CD4-positive, CD25-positive, alpha-beta regulatory T cell (primary cell): ENCODE results near the gene AIG1. TPM values are rescaled to one million over a fixed set of nuclear protein-coding genes. Genes with fewer than 3 reads are reported as not detected.

Experiments used
- ATAC-seq, 2 donors: fragments of 150-1000 bp; cut with Tn5 transposase; one replicate each; pipeline ENCODE4 v1.10.0; 2021; ENCODE audit warnings: low read depth in 2 of 2, moderate number of reproducible peaks in 2 of 2, moderate library complexity in 1 of 2
- DNase-seq, 3 donors: peaks; one replicate each; pipeline versions ENCODE4 v3.0.0 to v3.0.0-alpha.2; 2012 to 2022; ENCODE audit warnings: mixed read lengths in 1 of 3
- H3K27ac ChIP-seq: one replicate; pipeline ENCODE4 v1.7.0; 2013; ENCODE audit warnings: mild to moderate bottlenecking, low read length; ENCODE audit not compliant: insufficient read depth, poor library complexity, severe bottlenecking
- H3K27me3 ChIP-seq: one replicate; pipeline ENCODE4 v1.7.0; 2013; ENCODE audit warnings: low read length; ENCODE audit not compliant: control insufficient read depth, insufficient read depth
- H3K36me3 ChIP-seq: one replicate; pipeline ENCODE4 v1.7.0; 2013; ENCODE audit warnings: mild to moderate bottlenecking, low read length, moderate library complexity; ENCODE audit not compliant: control insufficient read depth, insufficient read depth
- H3K4me1 ChIP-seq: 2 replicates; pipeline ENCODE4 v1.7.0; 2013; ENCODE audit warnings: mild to moderate bottlenecking, low read length; ENCODE audit not compliant: insufficient read depth, control insufficient read depth, poor library complexity, severe bottlenecking
- H3K4me3 ChIP-seq: one replicate; pipeline ENCODE4 v1.7.0; 2013; ENCODE audit warnings: low read depth, mild to moderate bottlenecking, low read length, moderate library complexity
- H3K9me3 ChIP-seq, 2 experiments: 1 replicate in 1 of 2; 2 replicates in 1 of 2; pipeline ENCODE4 v1.7.0; 2013; ENCODE audit warnings: low read length in 2 of 2, mild to moderate bottlenecking in 1 of 2, moderate library complexity in 1 of 2; ENCODE audit not compliant: control insufficient read depth in 2 of 2
- H3K27ac Mint-ChIP-seq, 3 donors: one replicate each; pipeline ENCODE4 v1.8.0; 2020 to 2022; ENCODE audit warnings: mild to moderate bottlenecking in 3 of 3, mixed read lengths in 3 of 3, moderate library complexity in 2 of 3
- H3K27me3 Mint-ChIP-seq: one replicate; pipeline ENCODE4 v1.8.0; 2022; ENCODE audit warnings: mild to moderate bottlenecking, mixed read lengths
- H3K36me3 Mint-ChIP-seq: one replicate; pipeline ENCODE4 v1.8.0; 2020; ENCODE audit warnings: mixed read lengths
- H3K4me1 Mint-ChIP-seq, 4 donors: one replicate each; pipeline ENCODE4 v1.8.0; 2020 to 2022; ENCODE audit warnings: mixed read lengths in 4 of 4, mild to moderate bottlenecking in 1 of 4
- H3K4me3 Mint-ChIP-seq, 4 donors: one replicate each; pipeline ENCODE4 v1.8.0; 2020 to 2022; ENCODE audit warnings: mild to moderate bottlenecking in 4 of 4, mixed read lengths in 4 of 4, moderate library complexity in 3 of 4
- H3K9me3 Mint-ChIP-seq, 7 donors: one replicate each; pipeline ENCODE4 v1.8.0; 2020 to 2022; ENCODE audit warnings: mixed read lengths in 7 of 7, mild to moderate bottlenecking in 3 of 7, moderate library complexity in 2 of 7
- polyA plus RNA-seq, 4 donors: library from polyadenylated mRNA; unstranded; fragments of 300-500 nt; fragmentation: Illumina TruSeq; gene quantifications; one replicate each; pipeline ENCODE4 v1.2.3, GENCODE V29; 2021
- total RNA-seq: library from RNA; stranded (reverse); gene quantifications from one replicate; pipeline ENCODE4 v1.2.3, GENCODE V29; 2022

AIG1 gene
- total and polyA plus RNA-seq, 5 donors from 2014 or later, result 4.2 to 19.6 (median 13.9) TPM

DNA sequence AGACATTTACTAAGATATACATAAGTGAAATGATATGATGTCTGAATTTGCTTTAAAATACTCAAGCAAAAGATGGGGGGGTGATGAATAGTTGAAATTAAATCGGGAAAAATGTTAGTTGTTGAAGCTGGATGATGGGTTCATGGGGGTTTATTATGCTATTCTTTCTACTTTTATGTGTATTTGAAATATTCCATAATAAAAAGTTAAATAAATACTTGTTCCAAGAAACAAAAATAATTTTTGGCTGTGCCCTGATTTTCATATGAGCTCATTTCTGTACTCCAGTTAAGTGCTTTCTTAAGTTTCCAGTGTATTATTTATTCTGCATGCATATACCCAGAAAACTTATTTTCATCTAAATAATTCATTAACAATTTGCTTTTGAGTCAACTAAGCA is 138.6 kb downstream of the AIG1 start:
- no peak overlapping the region for H3K4me3 Mint-ChIP-seq
- Histone ChIP-seq H3K9me3 (no peaks in the 10 kb centered on the region), H3K4me1 (no peaks in the 10 kb centered on the region), H3K36me3 (no peaks in the 10 kb centered on the region), H3K27me3 (no peaks in the 10 kb centered on the region), H3K27ac (no peak overlapping the region), H3K4me3 (no peak overlapping the region)
- DNase-seq, result no peak
- H3K36me3 Mint-ChIP-seq, result peaks cover 20% of the 10 kb centered on the region
- peak overlapping the region in 1 of 3 donors; percentile 5 for H3K27ac Mint-ChIP-seq
- H3K27me3 Mint-ChIP-seq, result no peaks in the 10 kb centered on the region
- H3K9me3 Mint-ChIP-seq, result peaks cover 0 to 9% (median 0%) of the 10 kb centered on the region in 7 donors
- ATAC-seq, result no peak
- H3K4me1 Mint-ChIP-seq, result no peaks in the 10 kb centered on the region

DNA sequence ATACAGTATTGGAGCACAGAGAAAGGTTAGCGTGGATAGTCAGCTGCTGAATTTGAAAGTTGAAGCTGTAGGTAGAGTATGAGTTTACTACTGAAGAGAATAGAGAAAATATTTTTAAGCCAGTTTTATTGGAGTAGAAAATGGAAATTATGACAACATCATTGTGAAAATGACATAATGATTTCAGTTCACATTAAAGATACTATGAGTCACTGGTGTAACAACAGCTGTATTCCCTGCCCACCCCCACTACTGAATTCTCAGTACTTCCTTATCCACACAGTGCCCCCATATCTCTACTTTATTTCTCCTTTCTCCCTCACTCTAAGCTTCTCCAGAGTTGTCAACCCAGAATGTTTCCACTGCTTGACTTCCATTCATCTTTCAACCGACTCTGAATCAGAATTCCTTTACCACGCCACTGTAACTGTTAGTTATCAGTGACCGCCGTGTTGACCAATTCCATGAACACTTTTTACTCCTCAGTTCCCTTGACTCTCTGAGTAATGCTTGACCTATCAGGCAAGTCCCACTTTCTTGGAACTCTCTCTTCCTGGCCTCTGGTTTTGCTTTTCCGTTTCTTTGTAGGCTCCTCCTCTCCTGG is 139.6 kb downstream of the AIG1 start:
- H3K27ac Mint-ChIP-seq, result no peak overlapping the region

DNA sequence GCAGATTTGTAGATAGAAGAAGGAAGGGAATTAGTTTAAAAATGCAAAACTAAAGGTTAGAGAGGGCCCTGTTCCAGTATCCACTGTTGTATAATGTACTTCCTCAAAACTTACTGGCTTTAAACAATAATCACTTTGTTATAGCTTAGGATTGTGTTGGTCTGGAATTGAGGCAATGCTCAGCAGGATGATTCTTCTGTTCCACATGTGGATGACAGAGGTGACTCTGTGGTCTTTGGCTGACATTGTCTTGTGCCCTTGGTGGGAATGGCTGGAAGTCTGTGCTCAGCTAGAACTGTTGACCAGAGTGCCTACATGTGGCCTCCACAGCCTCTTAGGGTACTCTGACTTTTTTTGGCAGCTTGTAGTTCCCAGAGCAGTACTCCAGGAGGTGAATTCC is 143.4 kb downstream of the AIG1 start:
- peaks cover 0 to 10% (median 0%) of the 10 kb centered on the region in 7 donors for H3K9me3 Mint-ChIP-seq
- peaks cover 10% of the 10 kb centered on the region for H3K36me3 Mint-ChIP-seq
- ATAC-seq (no peak), DNase-seq (no peak)
- peaks cover 4% of the 10 kb centered on the region for H3K27me3 Mint-ChIP-seq
- Histone ChIP-seq H3K27ac (no peak overlapping the region), H3K4me1 (no peaks in the 10 kb centered on the region), H3K27me3 (no peaks in the 10 kb centered on the region), H3K9me3 (no peaks in the 10 kb centered on the region), H3K36me3 (no peaks in the 10 kb centered on the region), H3K4me3 (no peak overlapping the region)
- no peaks in the 10 kb centered on the region for H3K4me1 Mint-ChIP-seq
- no peak overlapping the region for H3K27ac Mint-ChIP-seq
- no peak overlapping the region for H3K4me3 Mint-ChIP-seq

More for the DNA sequence above, 139.6 kb downstream of the AIG1 start:
- ATAC-seq (no peak), DNase-seq (no peak)
- H3K36me3 ChIP-seq, result no peaks in the 10 kb centered on the region
- H3K4me1 Mint-ChIP-seq, result no peaks in the 10 kb centered on the region
- no peak overlapping the region for H3K4me3 Mint-ChIP-seq
- peaks cover 4% of the 10 kb centered on the region for H3K27me3 Mint-ChIP-seq
- H3K27me3 ChIP-seq, result no peaks in the 10 kb centered on the region
- no peak overlapping the region for H3K27ac ChIP-seq
- no peak overlapping the region for H3K4me3 ChIP-seq
- H3K9me3 Mint-ChIP-seq, result peaks cover 0 to 9% (median 0%) of the 10 kb centered on the region in 7 donors
- H3K4me1 ChIP-seq, result no peaks in the 10 kb centered on the region
- no peaks in the 10 kb centered on the region for H3K9me3 ChIP-seq
- peaks cover 12% of the 10 kb centered on the region for H3K36me3 Mint-ChIP-seq

DNA sequence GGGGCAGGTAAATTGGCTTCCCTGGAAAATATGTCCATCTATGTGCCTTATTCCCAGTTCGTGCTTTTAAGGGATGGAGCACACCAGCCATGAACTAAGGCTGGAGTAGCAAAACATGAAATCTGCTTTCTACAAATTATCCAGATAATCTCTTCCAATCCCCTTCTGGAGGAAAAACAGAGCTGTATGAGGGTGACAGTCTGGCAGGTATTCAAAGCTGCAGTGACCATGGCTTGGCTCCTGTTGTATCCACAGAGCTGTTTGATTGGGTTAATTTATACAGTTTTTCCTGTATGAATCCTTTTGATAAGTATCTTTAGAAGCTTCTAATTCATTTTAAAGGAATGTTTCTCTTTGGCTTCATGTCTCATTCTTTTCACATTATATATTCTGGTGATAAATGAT is 144.4 kb downstream of the AIG1 start:
- Mint-ChIP-seq H3K4me1 (no peaks in the 10 kb centered on the region), H3K27ac (no peak overlapping the region), H3K4me3 (no peak overlapping the region), H3K9me3 (peaks cover 0 to 17% (median 3%) of the 10 kb centered on the region in 7 donors), H3K27me3 (peaks cover 4% of the 10 kb centered on the region), H3K36me3 (peaks cover 10% of the 10 kb centered on the region)
- H3K4me3 ChIP-seq, result no peak overlapping the region
- no peak overlapping the region for H3K27ac ChIP-seq
- no peak for DNase-seq
- H3K9me3 ChIP-seq, result no peaks in the 10 kb centered on the region
- H3K4me1 ChIP-seq, result no peaks in the 10 kb centered on the region
- no peaks in the 10 kb centered on the region for H3K36me3 ChIP-seq
- H3K27me3 ChIP-seq, result no peaks in the 10 kb centered on the region
- no peak for ATAC-seq

DNA sequence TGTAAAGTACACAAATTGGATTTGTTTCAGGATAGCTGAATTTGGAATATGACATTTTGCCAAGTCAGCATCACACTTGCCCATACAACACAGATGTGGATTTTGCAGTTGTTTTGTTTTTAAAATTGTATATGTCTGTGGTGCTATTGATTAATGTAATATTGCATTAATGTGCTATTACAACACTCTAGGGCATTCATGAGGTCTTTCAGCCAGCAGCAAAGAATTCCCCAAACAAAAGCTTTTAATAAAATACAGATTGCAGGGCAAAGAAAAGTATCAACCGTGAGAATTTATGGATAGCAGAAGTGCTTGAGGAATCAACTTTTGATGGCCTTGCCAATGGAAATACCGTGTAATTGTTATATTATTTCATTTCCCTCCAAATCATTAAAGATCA is 144.9 kb downstream of the AIG1 start:
- H3K27ac ChIP-seq, result no peak overlapping the region
- Mint-ChIP-seq H3K9me3 (peaks cover 0 to 17% (median 3%) of the 10 kb centered on the region in 7 donors), H3K27me3 (peaks cover 4% of the 10 kb centered on the region), H3K4me3 (no peak overlapping the region), H3K27ac (no peak overlapping the region), H3K36me3 (peaks cover 10% of the 10 kb centered on the region), H3K4me1 (no peaks in the 10 kb centered on the region)
- H3K27me3 ChIP-seq, result no peaks in the 10 kb centered on the region
- no peaks in the 10 kb centered on the region for H3K36me3 ChIP-seq
- H3K4me3 ChIP-seq, result no peak overlapping the region
- DNase-seq (no peak), ATAC-seq (no peak)
- H3K4me1 ChIP-seq, result no peaks in the 10 kb centered on the region
- no peaks in the 10 kb centered on the region for H3K9me3 ChIP-seq

DNA sequence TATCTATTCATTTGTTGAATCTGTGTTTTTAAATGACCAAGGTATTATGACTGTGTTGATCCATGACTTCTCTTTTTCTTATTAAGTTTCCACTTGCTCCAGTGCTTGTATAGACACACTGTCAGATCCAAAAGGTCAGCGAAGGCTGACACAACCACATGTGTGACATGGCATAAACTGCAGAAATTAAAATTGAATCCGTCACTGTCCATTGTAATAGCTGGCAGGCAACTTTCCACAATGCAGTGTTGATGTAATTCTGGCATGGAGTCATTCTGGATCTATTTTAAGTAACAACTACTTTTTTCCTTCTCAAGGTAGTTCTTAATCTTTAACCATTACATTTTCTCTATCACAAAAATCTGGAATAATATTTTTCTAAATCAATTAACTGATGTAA is 145.3 kb downstream of the AIG1 start:
- Mint-ChIP-seq H3K27ac (no peak overlapping the region), H3K27me3 (peaks cover 4% of the 10 kb centered on the region), H3K4me3 (no peak overlapping the region), H3K9me3 (peaks cover 0 to 17% (median 3%) of the 10 kb centered on the region in 7 donors), H3K4me1 (no peaks in the 10 kb centered on the region), H3K36me3 (peaks cover 10% of the 10 kb centered on the region)
- Histone ChIP-seq H3K4me3 (no peak overlapping the region), H3K27me3 (no peaks in the 10 kb centered on the region), H3K9me3 (no peaks in the 10 kb centered on the region), H3K4me1 (no peaks in the 10 kb centered on the region), H3K27ac (no peak overlapping the region), H3K36me3 (no peaks in the 10 kb centered on the region)
- ATAC-seq (no peak), DNase-seq (no peak)

DNA sequence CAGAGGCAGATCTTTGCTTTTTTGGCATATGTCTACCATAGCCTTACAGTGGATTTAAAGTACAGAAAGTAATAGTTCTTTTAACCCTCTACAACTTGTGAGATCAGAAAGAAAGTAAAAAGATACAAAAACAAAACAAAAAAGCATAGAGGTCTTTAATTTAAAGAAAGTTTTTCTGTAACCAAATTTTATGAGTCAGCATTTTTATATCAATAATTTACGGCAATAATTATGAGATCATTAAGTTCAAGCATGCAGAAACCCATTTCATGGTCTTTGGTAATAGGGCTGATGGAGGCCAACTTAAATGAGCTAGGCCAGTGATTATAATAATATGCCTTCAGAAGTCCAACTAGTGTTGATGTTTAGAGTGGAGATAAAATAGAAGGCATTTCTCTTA is 145.9 kb downstream of the AIG1 start:
- DNase-seq, result no peak
- H3K36me3 ChIP-seq, result no peaks in the 10 kb centered on the region
- H3K4me3 ChIP-seq, result no peak overlapping the region
- H3K9me3 ChIP-seq, result no peaks in the 10 kb centered on the region
- Mint-ChIP-seq H3K36me3 (peaks cover 14% of the 10 kb centered on the region), H3K27me3 (peaks cover 4% of the 10 kb centered on the region), H3K4me3 (no peak overlapping the region), H3K9me3 (peaks cover 0 to 17% (median 3%) of the 10 kb centered on the region in 7 donors), H3K4me1 (no peaks in the 10 kb centered on the region), H3K27ac (no peak overlapping the region)
- H3K27me3 ChIP-seq, result no peaks in the 10 kb centered on the region
- no peaks in the 10 kb centered on the region for H3K4me1 ChIP-seq
- no peak overlapping the region for H3K27ac ChIP-seq
- no peak for ATAC-seq

DNA sequence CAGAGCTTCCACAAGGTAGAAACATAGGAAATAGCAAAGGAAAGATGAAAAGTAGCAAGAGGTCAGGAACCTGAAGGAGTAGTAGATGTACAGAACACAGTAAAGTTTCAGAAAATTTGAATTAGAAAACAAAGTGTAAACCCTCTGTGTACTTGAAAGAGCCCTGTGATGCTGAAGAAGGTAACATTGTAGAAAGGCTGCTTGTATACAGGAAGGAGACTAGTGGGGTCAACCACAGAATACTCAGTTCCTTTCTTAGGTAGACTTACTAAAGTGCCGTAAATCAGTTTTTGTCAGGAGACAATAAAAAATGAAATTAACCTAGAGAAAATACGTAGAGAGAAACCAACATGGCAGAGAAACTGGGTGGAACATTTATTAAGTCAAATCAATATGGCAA is 149.7 kb downstream of the AIG1 start:
- ATAC-seq, result no peak
- no peak for DNase-seq

More for the DNA sequence above, 149.7 kb downstream of the AIG1 start:
- Histone ChIP-seq H3K27ac (no peak overlapping the region), H3K4me3 (no peak overlapping the region), H3K27me3 (no peaks in the 10 kb centered on the region), H3K9me3 (no peaks in the 10 kb centered on the region), H3K36me3 (no peaks in the 10 kb centered on the region), H3K4me1 (no peaks in the 10 kb centered on the region)
- Mint-ChIP-seq H3K36me3 (peaks cover 4% of the 10 kb centered on the region), H3K9me3 (peaks cover 0 to 8% (median 0%) of the 10 kb centered on the region in 7 donors), H3K27me3 (peaks cover 4% of the 10 kb centered on the region), H3K4me1 (no peaks in the 10 kb centered on the region), H3K4me3 (no peak overlapping the region), H3K27ac (peak overlapping the region in 1 of 3 donors; percentile 61)
